HG03139 (cell line): ENCODE measurements around the gene ACOT2.
"Not testable (repeated sequence)": the region's sequence is repeated elsewhere in the genome, so short reads cannot be mapped to it uniquely, and the experiment has no call there.

ENCODE experiments used
- ATAC-seq: cut with Tn5 transposase; IDR thresholded peaks from one replicate; pipeline ENCODE4 v1.9.1; 2021; ENCODE audit not compliant: unreplicated experiment

The ACOT2 gene

GRCh38 chr14:73569185-73569958, at the start of gene ACOT2:
ACOT2 (plus strand) TSS chr14:73569213; CDS start chr14:73569241, 28 bp downstream.
- ATAC-seq = peak; percentile 63

GRCh38 chr14:73521229-73521628, 47.8 kb upstream of the ACOT2 start:
- ATAC-seq = no peak

GRCh38 chr14:73524493-73524892, 44.5 kb upstream of the ACOT2 start:
- ATAC-seq = no peak

- no peak for ATAC-seq
These were observed 42.7 kb upstream of the ACOT2 start for GRCh38 chr14:73526036-73526984.

GRCh38 chr14:73529356-73529755, 39.7 kb upstream of the ACOT2 start:
- not testable (repeated sequence) for ATAC-seq

- not testable (repeated sequence) for ATAC-seq
These were observed 37.0 kb upstream of the ACOT2 start for GRCh38 chr14:73531971-73532370.

- ATAC-seq = not testable (repeated sequence)
These were observed 31.6 kb upstream of the ACOT2 start for GRCh38 chr14:73537244-73538045.

- ATAC-seq = not testable (repeated sequence)
These were observed 30.0 kb upstream of the ACOT2 start for GRCh38 chr14:73539017-73539416.

- not testable (repeated sequence) for ATAC-seq
These were observed 26.1 kb upstream of the ACOT2 start for GRCh38 chr14:73542961-73543360.

GRCh38 chr14:73545353-73545752, 23.7 kb upstream of the ACOT2 start:
- ATAC-seq = not testable (repeated sequence)

- not testable (repeated sequence) for ATAC-seq
These were observed 19.9 kb upstream of the ACOT2 start for GRCh38 chr14:73549097-73549496.

GRCh38 chr14:73549889-73550524, 19.0 kb upstream of the ACOT2 start:
- not testable (repeated sequence) for ATAC-seq

- no peak for ATAC-seq
These were observed 15.2 kb upstream of the ACOT2 start for GRCh38 chr14:73553845-73554244.

GRCh38 chr14:73557201-73557600, 11.8 kb upstream of the ACOT2 start:
- ATAC-seq = not testable (repeated sequence)

GRCh38 chr14:73558238-73558637, 10.8 kb upstream of the ACOT2 start:
- not testable (repeated sequence) for ATAC-seq

- ATAC-seq = not testable (repeated sequence)
These were observed 6.8 kb upstream of the ACOT2 start for GRCh38 chr14:73562256-73562655.

GRCh38 chr14:73562696-73563095, 6.3 kb upstream of the ACOT2 start:
- ATAC-seq = not testable (repeated sequence)

GRCh38 chr14:73566431-73566830, 2.6 kb upstream of the ACOT2 start:
- ATAC-seq = not testable (repeated sequence)

GRCh38 chr14:73566935-73567334, 2.1 kb upstream of the ACOT2 start:
- ATAC-seq = not testable (repeated sequence)

GRCh38 chr14:73567358-73567757, 1.7 kb upstream of the ACOT2 start:
- no peak for ATAC-seq
